Measurements from ENCODE around the gene MAP2K7.
"Not testable (repeated sequence)": the region's sequence is repeated elsewhere in the genome, so short reads cannot be mapped to it uniquely, and the experiment has no call there.

MAP2K7 gene

GRCh38 chr19:7885818-7886217 lies 17.9 kb upstream of the MAP2K7 start:
- DNase-seq = no peak

GRCh38 chr19:7887408-7888144 lies 16.1 kb upstream of the MAP2K7 start:
- DNase-seq = no peak

- no peak for DNase-seq
Measured at GRCh38 chr19:7888145-7888825, 15.4 kb upstream of the MAP2K7 start, which contains the start of gene LRRC8E. Gene LRRC8E (plus strand): TSS chr19:7888510. CDS start chr19:7895604, 7,094 bp downstream.

GRCh38 chr19:7888826-7889217 lies 14.9 kb upstream of the MAP2K7 start:
- DNase-seq = no peak

- not testable (repeated sequence) for DNase-seq
Measured at GRCh38 chr19:7893362-7894101, 10.1 kb upstream of the MAP2K7 start.

- DNase-seq = no peak
Measured at GRCh38 chr19:7894612-7895309, 8.9 kb upstream of the MAP2K7 start.

GRCh38 chr19:7895565-7895964 lies 8.1 kb upstream of the MAP2K7 start:
- DNase-seq = no peak

- DNase-seq = no peak
Measured at GRCh38 chr19:7897292-7897691, 6.4 kb upstream of the MAP2K7 start.

- no peak for DNase-seq
Measured at GRCh38 chr19:7898967-7899366, 4.7 kb upstream of the MAP2K7 start.

GRCh38 chr19:7899751-7900378 lies 3.8 kb upstream of the MAP2K7 start:
- DNase-seq = no peak

GRCh38 chr19:7900401-7900870 lies 3.2 kb upstream of the MAP2K7 start:
- DNase-seq = no peak

- no peak for DNase-seq
Measured at GRCh38 chr19:7900931-7901330, 2.7 kb upstream of the MAP2K7 start.

- no peak for DNase-seq
Measured at GRCh38 chr19:7901337-7901736, 2.3 kb upstream of the MAP2K7 start.

GRCh38 chr19:7902796-7903243 lies 857 bp upstream of the MAP2K7 start:
- DNase-seq = no peak

- no peak for DNase-seq
Measured at GRCh38 chr19:7904074-7905020, 670 bp downstream of the MAP2K7 start.

GRCh38 chr19:7905268-7905667 lies 1.6 kb downstream of the MAP2K7 start:
- no peak for DNase-seq

- no peak for DNase-seq
Measured at GRCh38 chr19:7905859-7906258, 2.2 kb downstream of the MAP2K7 start.

GRCh38 chr19:7907122-7907521 lies 3.4 kb downstream of the MAP2K7 start:
- no peak for DNase-seq

- DNase-seq = no peak
Measured at GRCh38 chr19:7907544-7907943, 3.9 kb downstream of the MAP2K7 start.

- DNase-seq = no peak
Measured at GRCh38 chr19:7908078-7908699, 4.5 kb downstream of the MAP2K7 start.
